Measurements from ENCODE around the gene PLIN3.

DNA sequence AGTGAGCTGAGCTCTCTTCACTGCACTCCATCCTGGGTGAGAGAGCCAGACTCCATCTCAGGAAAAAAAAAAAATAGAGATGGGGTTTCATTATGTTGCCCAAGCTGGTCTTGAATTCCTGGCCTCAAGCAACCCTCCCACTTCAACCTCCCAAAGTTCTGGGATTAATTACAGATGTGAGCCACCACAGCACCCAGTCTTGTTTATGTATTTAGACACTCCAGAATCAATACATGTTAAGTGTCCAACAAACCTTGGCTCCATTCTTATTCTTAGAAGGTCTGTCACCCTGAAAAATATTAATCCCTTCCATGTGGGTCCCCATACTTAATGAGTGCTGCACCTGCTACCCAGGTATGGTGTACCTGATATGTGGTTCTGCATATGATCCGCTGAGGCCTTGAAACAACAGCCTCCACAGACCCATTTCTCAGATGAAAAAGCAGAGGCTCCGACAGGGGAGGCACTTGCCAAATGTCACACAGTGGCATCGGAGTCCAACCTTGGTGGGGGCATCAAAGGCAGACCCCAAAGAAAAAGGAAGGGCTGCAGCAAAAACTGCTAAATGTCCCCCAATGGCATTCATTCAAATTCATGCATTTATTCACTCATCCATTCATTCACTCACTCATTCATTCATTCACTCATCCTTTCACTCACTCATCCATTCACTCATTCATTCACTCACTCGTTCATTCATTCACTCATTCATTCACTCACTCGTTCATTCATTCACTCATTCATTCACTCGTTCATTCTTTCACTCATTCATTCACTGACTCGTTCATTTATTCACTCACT is 52.6 kb downstream of the PLIN3 start:
- TF ChIP-seq, protein P1, sequence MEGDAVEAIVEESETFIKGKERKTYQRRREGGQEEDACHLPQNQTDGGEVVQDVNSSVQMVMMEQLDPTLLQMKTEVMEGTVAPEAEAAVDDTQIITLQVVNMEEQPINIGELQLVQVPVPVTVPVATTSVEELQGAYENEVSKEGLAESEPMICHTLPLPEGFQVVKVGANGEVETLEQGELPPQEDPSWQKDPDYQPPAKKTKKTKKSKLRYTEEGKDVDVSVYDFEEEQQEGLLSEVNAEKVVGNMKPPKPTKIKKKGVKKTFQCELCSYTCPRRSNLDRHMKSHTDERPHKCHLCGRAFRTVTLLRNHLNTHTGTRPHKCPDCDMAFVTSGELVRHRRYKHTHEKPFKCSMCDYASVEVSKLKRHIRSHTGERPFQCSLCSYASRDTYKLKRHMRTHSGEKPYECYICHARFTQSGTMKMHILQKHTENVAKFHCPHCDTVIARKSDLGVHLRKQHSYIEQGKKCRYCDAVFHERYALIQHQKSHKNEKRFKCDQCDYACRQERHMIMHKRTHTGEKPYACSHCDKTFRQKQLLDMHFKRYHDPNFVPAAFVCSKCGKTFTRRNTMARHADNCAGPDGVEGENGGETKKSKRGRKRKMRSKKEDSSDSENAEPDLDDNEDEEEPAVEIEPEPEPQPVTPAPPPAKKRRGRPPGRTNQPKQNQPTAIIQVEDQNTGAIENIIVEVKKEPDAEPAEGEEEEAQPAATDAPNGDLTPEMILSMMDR (IDR thresholded peaks at IDR 0.05), result no peak
- no peak for TF ChIP-seq POLR2A (IDR thresholded peaks at IDR 0.05)
